ENCODE results near the gene GFOD1. TPM values are rescaled to one million over a fixed set of nuclear protein-coding genes. Genes with fewer than 3 reads are reported as not detected.

Gene GFOD1
- total RNA-seq, 4 donors from 2014 or later = 7.3 to 15.9 (median 12.4) TPM

- no peak for DNase-seq (ENCODE audit: low spot score in 2 of 2)
- TF ChIP-seq CTCF (IDR thresholded peaks at IDR 0.05) = no peak
- TF ChIP-seq POLR2A (IDR thresholded peaks at IDR 0.05) = no peak
- 38 to 46% methylated on average over 5 of the region's 5 CpGs for WGBS, 2 donors
- no peak overlapping the region for H3K4me3 ChIP-seq (ENCODE audit: low read depth, poor library complexity, severe bottlenecking)
- intact Hi-C loops (cut with DNase I; ENCODE audit: low total_unique reads) = no loop called here
These were observed 58.0 kb downstream of the GFOD1 start for GRCh38 chr6:13429406-13429753.

DNA sequence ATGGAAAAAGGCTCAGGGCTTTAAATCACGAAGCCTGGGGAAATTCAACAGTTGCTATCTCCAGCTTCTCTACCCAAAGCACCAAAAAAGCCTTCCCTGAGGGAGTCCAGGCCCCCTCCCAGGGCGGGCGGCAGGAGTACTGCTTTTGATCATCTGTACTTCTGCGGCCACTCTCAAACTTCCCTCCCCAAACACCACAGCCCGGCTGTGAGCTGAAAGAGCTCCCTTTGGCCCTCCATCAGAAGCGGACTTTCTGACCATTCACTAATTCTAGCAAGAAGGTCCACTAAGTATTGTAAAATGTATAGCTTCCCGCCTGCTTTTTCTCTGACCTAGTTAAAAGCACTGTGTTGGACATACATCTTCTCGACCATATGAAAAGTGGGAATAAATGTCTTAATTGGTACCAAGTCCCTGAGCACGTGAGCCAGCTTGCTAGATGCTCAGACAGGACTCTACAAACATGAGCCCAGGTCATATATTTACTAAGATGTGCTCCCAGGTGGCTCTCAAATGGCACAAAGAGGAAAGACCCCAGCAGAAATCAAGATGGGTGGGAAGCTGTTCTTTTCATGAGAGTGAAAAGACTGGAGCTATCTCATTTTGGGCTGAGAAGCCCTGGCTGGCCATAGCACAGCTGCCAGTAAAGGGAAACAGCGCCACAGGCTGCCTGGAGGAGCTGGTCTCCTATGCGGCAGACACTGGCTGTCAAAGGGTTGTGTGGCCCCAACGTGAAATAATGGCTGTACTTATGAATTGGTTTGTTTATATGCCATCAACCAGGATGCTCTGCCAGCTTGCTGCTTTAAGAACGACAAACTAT, 58.6 kb downstream of the GFOD1 start:
- intact Hi-C loops (cut with DNase I; ENCODE audit: low total_unique reads) = no loop called here
- no peak overlapping the region for H3K4me3 ChIP-seq (ENCODE audit: low read depth, poor library complexity, severe bottlenecking)
- TF ChIP-seq POLR2A (IDR thresholded peaks at IDR 0.05) (no peak), CTCF (IDR thresholded peaks at IDR 0.05) (no peak)
- 79 to 81% methylated on average over 13 of the region's 13 CpGs for WGBS, 2 donors
- DNase-seq (ENCODE audit: low spot score in 2 of 2) = no peak

DNA sequence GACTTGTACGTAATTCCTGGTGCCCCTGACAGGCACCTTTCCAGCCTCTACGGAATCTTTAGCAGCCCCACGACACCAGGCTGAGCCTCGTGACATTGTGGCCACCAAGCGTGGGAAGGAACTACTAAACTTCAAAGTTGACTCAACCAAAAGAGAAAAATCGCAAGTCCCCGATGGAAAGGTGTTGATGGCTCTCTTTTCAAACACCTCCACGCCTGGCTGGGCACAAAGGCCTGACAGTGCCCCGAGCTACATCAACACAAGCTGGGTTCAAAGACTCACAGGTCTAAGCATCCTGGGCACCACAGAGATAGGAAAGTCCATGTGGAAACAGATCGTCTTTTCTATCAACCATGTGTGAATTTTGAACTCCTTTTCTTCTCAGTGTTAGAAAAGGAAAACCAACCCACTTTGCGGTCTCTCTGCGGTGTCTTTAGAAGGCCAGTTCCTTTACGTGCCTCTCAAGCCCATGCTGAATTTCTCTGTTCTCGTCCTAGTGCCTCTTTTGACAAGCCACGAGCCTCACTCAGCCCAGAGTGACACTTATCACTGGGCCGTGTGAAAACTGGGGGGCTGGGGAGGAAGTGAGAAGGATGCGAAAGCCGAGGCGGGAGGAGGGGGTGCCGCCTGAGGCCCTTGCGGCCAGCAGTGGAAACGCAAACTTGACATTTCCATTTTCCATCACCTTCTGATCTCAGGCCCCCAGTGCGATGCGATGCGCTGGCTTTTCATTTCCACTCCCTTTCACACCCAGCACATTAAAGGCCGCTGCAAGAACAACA, 59.4 kb downstream of the GFOD1 start:
- no peak for DNase-seq (ENCODE audit: low spot score in 2 of 2)
- WGBS, 2 donors = 77 to 79% methylated on average over 26 of the region's 26 CpGs
- no peak overlapping the region for H3K4me3 ChIP-seq (ENCODE audit: low read depth, poor library complexity, severe bottlenecking)
- TF ChIP-seq POLR2A (IDR thresholded peaks at IDR 0.05) = no peak
- no peak for TF ChIP-seq CTCF (IDR thresholded peaks at IDR 0.05)
- intact Hi-C loops (cut with DNase I; ENCODE audit: low total_unique reads) = no loop called here

GRCh38 chr6:13427316-13427715, 60.1 kb downstream of the GFOD1 start:
- WGBS, 2 donors = 83% methylated on average over 8 of the region's 8 CpGs
- TF ChIP-seq CTCF (IDR thresholded peaks at IDR 0.05) = no peak
- no peak for TF ChIP-seq POLR2A (IDR thresholded peaks at IDR 0.05)

DNA sequence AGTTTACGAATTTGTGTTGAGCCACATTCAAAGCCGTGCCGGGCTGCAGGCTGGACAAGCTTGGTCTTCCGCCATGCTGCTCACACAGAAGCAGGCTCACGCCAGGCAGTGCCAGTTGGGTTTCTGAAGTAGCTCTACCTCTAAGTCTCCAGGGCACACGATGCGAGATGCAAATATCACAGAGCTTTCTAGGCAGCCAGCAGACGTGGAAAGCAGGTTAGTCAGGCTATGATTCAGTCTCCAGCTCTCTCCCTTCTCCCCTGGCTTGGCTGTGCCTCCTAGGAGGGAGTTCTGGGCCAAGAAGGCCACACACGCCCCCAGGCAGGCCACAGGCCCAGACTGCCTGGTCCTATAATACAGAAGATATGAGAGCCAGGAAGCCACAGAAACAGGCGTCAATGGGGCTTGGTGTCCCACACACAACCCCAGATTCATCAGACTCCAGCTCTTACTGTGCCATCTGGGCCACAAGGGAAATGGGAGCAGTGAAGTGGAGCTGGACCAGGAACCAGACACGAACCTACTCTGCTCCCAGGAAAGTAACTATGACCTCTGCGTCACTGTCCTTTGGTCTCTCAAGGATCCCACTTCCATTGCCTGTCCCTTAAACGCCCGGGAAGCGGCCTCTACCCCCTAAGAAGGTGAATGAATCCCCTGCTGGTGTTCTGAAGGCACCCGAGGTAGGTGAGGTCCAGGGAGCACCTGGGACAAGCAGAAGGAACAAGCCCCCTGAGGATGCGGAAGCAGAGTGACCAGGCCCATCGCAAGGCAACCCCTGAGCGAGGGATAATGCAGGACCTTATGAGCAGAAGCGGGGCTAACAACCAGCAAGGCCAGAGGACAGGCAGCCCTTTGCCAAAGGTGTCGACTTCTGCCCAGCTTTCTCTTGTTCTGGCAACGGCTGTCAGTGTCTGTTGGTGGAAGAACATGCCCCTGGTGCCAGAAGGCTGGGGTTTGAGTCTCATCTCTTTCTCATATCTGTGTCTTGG, 61.2 kb downstream of the GFOD1 start:
- intact Hi-C loops (cut with DNase I; ENCODE audit: low total_unique reads) = no loop called here
- DNase-seq (ENCODE audit: low spot score in 2 of 2) = peak in 1 of 2 donors; percentile 81
- H3K4me3 ChIP-seq (ENCODE audit: low read depth, poor library complexity, severe bottlenecking) = no peak overlapping the region
- 77 to 80% methylated on average over 22 of the region's 22 CpGs for WGBS, 2 donors
- TF ChIP-seq CTCF (IDR thresholded peaks at IDR 0.05) (no peak), POLR2A (IDR thresholded peaks at IDR 0.05) (no peak)

More at GRCh38 chr6:13427316-13427715, 60.1 kb downstream of the GFOD1 start:
- no peak overlapping the region for H3K4me3 ChIP-seq (ENCODE audit: low read depth, poor library complexity, severe bottlenecking)
- intact Hi-C loops (cut with DNase I; ENCODE audit: low total_unique reads) = no loop called here
- DNase-seq (ENCODE audit: low spot score in 2 of 2) = peak in 1 of 2 donors; percentile 61
